ENCODE data around the gene LRRK1.

Gene LRRK1

GRCh38 chr15:101104141-101104540, 185.0 kb downstream of the LRRK1 start:
- TF ChIP-seq CTCF (IDR thresholded peaks at IDR 0.05; ENCODE audit: borderline replicate concordance, control extremely low read depth, extremely low read depth, insufficient read depth, missing control alignments) = no peak
- DNase-seq (ENCODE audit: low spot score) = no peak
- in situ Hi-C loops (cut with MboI; ENCODE audit: low sequenced_read_pairs, unreplicated experiment) = no loop called here

GRCh38 chr15:101105059-101105891, 186.1 kb downstream of the LRRK1 start:
- no peak for TF ChIP-seq CTCF (IDR thresholded peaks at IDR 0.05; ENCODE audit: borderline replicate concordance, control extremely low read depth, extremely low read depth, insufficient read depth, missing control alignments)
- in situ Hi-C loops (cut with MboI; ENCODE audit: low sequenced_read_pairs, unreplicated experiment) = no loop called here
- DNase-seq (ENCODE audit: low spot score) = no peak

DNA sequence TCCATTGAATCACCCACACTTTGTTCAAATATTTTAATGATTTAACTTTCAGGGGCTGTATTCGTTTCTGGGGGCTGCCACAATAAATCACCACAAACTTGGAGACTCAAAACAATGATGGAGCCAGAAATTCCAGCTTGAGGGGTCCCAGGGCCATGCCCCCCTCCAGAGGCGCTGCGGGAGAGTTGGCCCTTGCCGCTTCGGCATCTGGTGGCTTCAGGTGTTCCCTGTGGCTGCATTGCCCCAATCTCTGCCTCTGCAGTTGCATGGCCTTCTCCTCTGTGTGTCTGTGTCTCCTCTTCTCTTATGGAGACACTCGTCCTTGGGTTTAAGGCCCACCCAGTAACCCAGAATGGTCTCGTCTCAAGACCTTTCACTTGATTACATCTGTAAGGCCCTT, 187.9 kb downstream of the LRRK1 start:
- no peak for DNase-seq (ENCODE audit: low spot score)
- in situ Hi-C loops (cut with MboI; ENCODE audit: low sequenced_read_pairs, unreplicated experiment) = no loop called here
- no peak for TF ChIP-seq CTCF (IDR thresholded peaks at IDR 0.05; ENCODE audit: borderline replicate concordance, control extremely low read depth, extremely low read depth, insufficient read depth, missing control alignments)

DNA sequence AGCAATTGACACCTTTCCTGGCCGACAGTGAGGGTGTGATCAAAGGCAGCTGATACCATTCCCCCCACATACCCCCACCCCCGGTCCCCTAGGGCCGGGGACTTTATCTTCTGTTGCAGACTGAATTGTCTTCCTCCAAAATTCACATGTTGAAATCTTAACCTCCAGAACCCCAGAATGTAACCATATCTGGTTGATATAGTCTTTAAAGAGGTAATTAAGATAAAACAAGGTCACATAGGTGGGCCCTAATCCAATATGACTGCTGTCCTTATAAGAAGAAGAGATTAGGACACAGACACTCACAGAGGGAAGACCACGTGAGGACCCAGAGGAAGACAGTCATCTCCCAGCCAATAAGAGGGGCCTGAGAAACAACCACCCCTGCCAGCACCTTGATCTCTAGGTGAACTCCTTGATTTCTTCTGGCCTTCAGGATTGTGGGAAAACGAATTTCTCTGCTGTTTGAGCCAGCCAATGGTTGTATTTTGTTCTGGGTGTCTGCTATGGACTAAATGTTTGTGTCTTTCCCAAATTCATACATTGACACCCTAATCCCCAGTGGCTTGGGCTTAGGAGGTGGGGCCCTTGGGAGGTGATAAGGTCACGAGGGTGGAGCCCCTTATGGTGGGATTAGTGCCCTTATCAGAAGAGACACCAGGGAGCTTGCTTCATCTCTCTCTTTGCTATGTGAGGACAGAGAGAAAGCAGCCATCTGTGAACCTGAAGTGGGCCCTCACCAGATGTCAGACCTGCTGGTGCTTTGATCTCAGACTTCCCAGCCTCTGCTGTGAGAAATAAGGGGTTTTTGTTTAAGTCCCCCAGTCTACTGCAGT, 188.7 kb downstream of the LRRK1 start:
- in situ Hi-C loops (cut with MboI; ENCODE audit: low sequenced_read_pairs, unreplicated experiment) = no loop called here
- no peak for DNase-seq (ENCODE audit: low spot score)
- TF ChIP-seq CTCF (IDR thresholded peaks at IDR 0.05; ENCODE audit: borderline replicate concordance, control extremely low read depth, extremely low read depth, insufficient read depth, missing control alignments) = no peak

- no peak for TF ChIP-seq CTCF (IDR thresholded peaks at IDR 0.05; ENCODE audit: borderline replicate concordance, control extremely low read depth, extremely low read depth, insufficient read depth, missing control alignments)
- DNase-seq (ENCODE audit: low spot score) = no peak
- in situ Hi-C loops (cut with MboI; ENCODE audit: low sequenced_read_pairs, unreplicated experiment) = no loop called here
These were observed 189.3 kb downstream of the LRRK1 start for GRCh38 chr15:101108461-101108775.

DNA sequence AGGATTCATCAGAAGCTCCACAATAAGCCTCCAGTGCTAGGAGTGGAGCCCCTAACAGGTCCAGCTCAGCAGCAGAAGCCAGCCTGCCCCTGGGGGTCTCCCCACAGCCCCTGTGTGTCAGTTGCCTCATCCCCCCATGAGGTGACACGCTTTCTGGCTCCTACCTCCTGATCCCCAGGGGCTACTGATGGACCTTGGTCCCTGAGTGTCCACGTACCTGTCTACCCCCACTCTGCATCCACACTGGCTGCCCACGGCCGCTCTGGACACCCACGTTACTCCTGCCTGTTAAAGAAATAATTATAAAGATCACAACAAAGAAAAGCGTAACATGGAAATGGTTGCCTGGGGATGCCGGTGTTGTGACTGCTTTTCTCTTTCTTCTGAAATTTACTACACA, 189.6 kb downstream of the LRRK1 start:
- TF ChIP-seq CTCF (IDR thresholded peaks at IDR 0.05; ENCODE audit: borderline replicate concordance, control extremely low read depth, extremely low read depth, insufficient read depth, missing control alignments) = no peak
- no peak for DNase-seq (ENCODE audit: low spot score)
- in situ Hi-C loops (cut with MboI; ENCODE audit: low sequenced_read_pairs, unreplicated experiment) = no loop called here

Measured in GM13976 (cell line).